GM18868 (cell line): Measurements from ENCODE around the gene GALNTL6.
A peak's percentile ranks its signal among the peaks of the same experiment; 100 is the strongest.
"Not testable (repeated sequence)": the region's sequence is repeated elsewhere in the genome, so short reads cannot be mapped to it uniquely, and the experiment has no call there.

ENCODE experiments used
- ATAC-seq: cut with Tn5 transposase; IDR thresholded peaks from one replicate; pipeline ENCODE4 v1.9.1; 2021; ENCODE audit warnings: mild to moderate bottlenecking, moderate library complexity; ENCODE audit not compliant: unreplicated experiment

GALNTL6 gene

GRCh38 chr4:172838943-172839342 lies 1025.7 kb downstream of the GALNTL6 start:
- ATAC-seq: no peak

DNA sequence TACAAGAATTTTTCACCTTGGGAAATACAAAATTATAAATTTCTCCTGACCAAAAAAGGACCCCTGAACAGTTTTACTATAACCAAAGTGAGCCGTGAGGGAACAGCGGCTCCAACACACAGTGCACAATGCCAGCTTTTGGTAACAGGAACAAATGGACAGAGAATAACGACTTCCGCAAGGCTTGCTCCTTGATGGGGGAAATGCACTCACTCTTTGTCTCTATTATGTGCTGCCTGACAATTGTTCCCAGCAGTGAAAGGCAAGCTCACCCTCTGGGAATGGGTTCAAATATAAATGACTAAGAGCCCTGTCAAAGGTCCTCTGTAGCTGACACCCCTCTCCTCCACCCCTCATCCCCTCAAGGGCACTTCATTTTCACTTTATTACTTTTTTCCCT lies 1029.6 kb downstream of the GALNTL6 start:
- ATAC-seq: no peak

DNA sequence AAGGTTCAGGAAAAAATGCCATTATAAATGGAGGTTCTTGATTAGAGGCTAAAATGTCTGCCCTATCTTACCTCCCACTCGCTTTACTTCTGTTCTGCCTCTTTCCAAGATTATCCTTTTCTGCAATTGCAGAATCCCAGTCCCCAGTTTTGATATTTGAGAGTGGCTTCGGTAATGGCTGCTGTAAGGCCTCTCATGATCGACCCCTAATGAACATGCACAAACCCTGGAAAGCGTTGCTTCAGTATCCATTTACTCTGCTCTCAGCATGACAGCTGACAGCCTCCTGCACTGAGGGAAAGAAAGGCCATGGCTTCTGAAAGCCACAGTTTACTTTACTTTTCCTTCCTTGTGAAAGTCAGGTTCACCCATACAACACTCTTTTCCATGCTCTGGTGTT lies 1030.0 kb downstream of the GALNTL6 start:
- no peak for ATAC-seq

GRCh38 chr4:172844556-172844955 lies 1031.4 kb downstream of the GALNTL6 start:
- no peak for ATAC-seq

DNA sequence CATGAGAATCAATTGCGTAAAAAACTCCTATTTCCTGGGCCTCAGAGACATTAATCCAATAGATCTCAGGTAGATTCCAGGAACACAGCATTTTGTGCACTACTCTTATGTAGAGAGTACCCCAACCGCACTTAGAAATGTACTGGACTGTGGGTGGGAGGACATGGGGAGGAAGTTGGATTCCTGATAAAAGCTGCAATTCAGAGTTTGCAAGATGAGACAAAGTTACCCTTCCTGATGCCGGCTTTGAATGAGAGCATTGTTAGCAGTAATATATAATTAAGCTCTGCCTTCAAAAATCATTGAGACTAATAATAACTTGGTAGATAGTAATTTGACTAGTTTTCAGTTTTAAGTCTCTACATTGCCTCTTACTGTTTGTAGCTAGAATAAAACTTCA lies 1032.1 kb downstream of the GALNTL6 start:
- ATAC-seq: no peak

DNA sequence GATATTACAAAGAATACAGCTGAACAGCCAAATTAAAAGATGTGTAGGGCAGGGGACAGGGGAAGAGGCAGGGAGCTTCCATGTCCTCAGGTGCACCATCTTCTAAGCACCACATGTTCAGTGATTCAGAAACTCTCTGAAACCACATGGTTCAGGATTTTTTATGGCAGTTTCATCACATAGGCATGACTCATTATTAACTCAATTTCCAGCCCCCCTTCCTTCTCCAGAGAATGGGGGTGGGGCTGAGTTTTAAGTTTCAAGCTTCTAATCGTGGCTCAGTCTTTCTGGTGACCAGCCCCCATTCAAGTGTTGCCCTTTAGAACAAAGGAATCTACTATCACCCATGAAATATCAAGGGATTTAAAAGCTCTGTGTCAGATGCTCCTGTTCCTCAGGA lies 1037.6 kb downstream of the GALNTL6 start:
- ATAC-seq: no peak

DNA sequence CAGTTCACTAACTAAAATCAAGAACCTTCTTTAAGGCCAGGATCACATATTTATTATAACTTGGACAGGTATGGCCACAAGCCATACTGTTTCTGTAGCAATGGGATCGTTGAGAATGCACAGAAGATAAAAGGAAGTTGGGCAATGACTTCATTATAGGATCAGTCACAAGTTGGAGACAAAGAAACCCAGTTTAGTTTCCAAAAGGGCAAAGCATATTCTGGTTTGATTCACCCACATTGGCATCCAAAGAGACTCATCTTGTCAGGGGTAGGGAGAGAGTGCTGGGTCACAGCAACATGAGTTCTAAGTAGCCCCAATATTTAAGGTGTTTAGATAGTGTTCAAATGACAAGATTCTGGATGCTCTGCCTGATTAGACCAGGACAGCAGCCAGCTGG lies 1038.3 kb downstream of the GALNTL6 start:
- no peak for ATAC-seq

DNA sequence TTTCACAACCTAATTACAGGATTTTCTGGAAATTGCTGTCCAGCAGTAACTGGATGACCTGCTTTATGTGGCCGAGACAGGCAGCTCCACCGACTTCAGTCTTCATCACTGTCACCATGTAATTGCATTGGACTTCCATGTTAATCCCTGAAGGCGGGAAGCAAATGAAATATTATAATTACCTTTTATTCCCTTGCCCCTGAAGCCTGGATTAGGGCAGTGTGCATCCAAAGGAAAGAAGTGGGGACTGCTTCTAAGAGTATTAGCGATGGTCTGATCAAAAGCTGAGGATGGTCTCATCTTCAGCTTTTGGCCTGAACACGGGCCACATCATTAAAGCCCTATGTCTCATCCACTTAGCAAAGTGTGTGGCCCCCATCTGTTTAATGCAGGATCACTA lies 1043.8 kb downstream of the GALNTL6 start:
- ATAC-seq: no peak

GRCh38 chr4:172858731-172859230 lies 1045.6 kb downstream of the GALNTL6 start:
- no peak for ATAC-seq

DNA sequence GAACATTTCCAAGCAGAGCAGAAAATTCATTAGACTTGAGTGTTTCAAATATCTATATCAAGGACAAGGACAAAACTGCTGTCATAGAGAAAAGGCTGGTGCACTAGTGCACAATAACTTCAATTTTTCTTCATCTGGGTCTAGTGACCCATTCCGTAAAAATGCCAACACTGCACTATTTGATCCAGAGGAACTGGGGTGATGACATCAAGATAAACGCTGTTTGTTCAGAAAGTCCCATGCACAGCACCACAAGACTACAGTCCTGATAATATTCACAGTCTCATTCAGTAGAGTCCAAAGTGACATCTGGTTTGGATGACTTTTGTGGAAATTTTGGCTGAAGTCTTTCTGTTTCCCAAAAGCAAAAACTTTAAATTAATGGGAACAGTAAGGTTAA lies 1051.9 kb downstream of the GALNTL6 start:
- ATAC-seq: no peak

GRCh38 chr4:172865531-172866127 lies 1052.4 kb downstream of the GALNTL6 start:
- no peak for ATAC-seq

- no peak for ATAC-seq
Measured at GRCh38 chr4:172866421-172866820, 1053.2 kb downstream of the GALNTL6 start.

GRCh38 chr4:172867835-172868234 lies 1054.6 kb downstream of the GALNTL6 start:
- no peak for ATAC-seq

- ATAC-seq: no peak
Measured at GRCh38 chr4:172868271-172868670, 1055.1 kb downstream of the GALNTL6 start.

GRCh38 chr4:172869621-172870268 lies 1056.5 kb downstream of the GALNTL6 start:
- no peak for ATAC-seq

- ATAC-seq: no peak
Measured at GRCh38 chr4:172871381-172871780, 1058.2 kb downstream of the GALNTL6 start.

DNA sequence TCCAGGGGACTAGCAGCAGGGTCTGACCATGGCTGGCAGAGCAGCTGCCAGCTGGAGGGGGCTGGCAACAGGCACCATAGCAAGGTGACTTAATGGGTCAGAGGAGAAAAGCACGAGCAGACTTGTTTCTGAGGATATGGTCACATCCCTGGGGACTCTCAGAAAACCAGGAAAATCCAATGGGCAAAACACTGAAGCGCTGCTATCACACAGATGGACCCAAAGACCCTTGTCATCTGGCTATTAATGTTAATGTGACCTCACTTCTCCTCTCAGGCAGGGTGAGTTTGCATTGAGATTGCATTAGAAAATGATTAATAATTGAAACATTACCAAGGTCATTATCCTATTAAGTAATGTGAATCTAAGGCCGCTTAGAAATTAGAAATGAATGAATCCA lies 1061.7 kb downstream of the GALNTL6 start:
- ATAC-seq: no peak

DNA sequence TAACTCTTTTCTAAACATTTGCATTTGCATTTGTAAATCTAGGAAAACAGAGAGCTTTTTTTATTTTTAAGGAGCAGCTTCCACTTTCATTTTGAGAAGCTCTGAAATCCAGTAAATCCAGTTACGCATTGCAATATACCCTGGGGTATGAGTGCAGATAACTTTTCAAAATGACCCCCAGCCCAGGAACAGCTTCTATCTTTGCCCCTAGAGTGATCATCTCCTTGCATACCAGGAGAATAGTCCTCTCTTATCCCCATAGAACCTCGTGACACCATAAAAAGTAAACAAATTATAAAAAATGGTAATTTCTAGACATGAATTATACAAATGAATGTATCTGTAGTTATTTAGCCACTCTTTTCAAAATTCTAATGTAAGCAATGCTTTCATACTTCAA lies 1063.2 kb downstream of the GALNTL6 start:
- no peak for ATAC-seq

GRCh38 chr4:172881645-172882044 lies 1068.4 kb downstream of the GALNTL6 start:
- ATAC-seq: peak; percentile 69

GRCh38 chr4:172887358-172887757 lies 1074.2 kb downstream of the GALNTL6 start:
- not testable (repeated sequence) for ATAC-seq

- no peak for ATAC-seq
Measured at GRCh38 chr4:172887959-172888358, 1074.8 kb downstream of the GALNTL6 start.

DNA sequence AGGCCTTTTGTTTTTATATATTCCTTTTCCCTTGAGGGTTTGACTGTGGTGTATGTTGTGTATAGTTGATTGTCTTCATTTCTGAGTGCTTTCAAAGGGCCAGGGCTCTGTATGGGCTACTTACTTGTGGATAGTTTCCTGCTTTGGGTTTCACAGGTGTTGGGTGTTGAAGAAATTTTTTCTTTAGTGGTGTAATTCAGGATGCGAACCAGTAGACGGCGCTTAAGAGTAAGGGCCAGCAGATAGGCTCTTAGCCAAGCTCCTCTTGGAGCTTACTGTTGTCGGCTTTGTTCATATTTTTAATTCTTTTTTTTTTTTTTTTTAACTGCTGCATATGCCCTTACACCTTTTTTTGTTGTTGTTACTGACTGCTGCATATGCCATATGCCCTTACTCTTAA lies 1079.1 kb downstream of the GALNTL6 start:
- ATAC-seq: peak; percentile 63

GRCh38 chr4:172895699-172896098 lies 1082.5 kb downstream of the GALNTL6 start:
- ATAC-seq: no peak
